ENCODE measurements around the gene KLF13.

The KLF13 gene

GRCh38 chr15:31326156-31326874 lies at the start of gene KLF13:
Gene KLF13, plus strand, starts transcription at chr15:31326835. Its CDS starts 378 bp downstream, at chr15:31327213.
- peak; percentile 99 for DNase-seq (ENCODE audit: low read depth in 2 of 2)

GRCh38 chr15:31277335-31278060 lies 49.1 kb upstream of the KLF13 start:
- DNase-seq (ENCODE audit: low read depth in 2 of 2) = no peak

DNA sequence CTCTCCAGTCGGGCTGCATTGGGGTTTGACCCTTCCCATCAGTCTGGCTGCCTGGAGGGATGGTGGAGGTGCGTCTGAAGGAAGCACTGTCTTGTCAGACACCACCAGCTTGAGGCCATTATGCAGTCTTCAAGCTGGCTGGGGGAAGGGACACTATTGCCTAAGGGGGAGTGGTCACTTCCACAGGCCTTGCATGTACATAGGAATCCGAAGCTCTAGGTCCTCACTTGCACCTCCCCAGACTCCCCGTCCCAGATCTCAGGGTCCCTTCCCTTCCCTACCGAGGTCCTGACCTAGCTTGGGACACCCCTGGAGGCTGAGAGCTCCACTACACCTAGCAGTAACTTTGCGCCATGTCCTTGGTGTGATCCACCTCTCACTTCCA lies 48.6 kb upstream of the KLF13 start:
- no peak for DNase-seq (ENCODE audit: low read depth in 2 of 2)

DNA sequence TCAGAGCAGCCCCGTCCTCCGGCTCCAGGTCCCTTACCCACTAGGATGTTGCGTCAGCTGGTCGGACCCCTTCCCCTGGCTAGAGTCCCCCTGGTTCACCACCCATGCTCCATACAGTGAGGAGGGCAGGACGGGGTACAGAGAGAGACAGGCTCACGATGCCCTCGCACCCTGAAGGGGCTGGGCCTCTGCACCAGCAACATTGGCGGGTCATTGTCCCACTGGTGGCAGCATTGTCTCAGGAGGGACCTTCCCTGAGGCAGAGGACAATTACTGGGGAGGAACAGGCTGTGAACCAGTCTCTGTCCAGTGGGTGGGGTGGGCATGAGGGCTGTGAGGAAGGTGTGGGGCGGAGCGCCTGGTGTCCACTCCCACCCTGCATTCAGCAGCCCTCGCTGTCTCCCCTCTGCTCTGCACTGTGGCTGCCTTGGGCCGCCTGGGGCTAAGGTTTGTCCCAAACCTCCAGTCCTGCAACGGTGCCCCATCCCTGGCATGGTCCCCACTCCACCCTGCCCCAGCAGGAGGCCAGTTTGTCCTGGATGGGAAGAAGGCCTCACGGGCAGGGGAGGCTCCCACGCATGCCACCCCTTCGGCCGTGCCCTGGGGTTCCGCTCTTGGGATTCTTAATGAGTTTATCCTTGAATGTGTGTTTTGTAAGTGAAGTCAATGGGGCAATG lies 48.0 kb upstream of the KLF13 start:
- no peak for DNase-seq (ENCODE audit: low read depth in 2 of 2)

- DNase-seq (ENCODE audit: low read depth in 2 of 2) = no peak
These were observed 47.2 kb upstream of the KLF13 start for GRCh38 chr15:31279221-31280045.

- no peak for DNase-seq (ENCODE audit: low read depth in 2 of 2)
These were observed 46.4 kb upstream of the KLF13 start for GRCh38 chr15:31280046-31280830.

- no peak for DNase-seq (ENCODE audit: low read depth in 2 of 2)
These were observed 45.8 kb upstream of the KLF13 start for GRCh38 chr15:31280831-31281216.

DNA sequence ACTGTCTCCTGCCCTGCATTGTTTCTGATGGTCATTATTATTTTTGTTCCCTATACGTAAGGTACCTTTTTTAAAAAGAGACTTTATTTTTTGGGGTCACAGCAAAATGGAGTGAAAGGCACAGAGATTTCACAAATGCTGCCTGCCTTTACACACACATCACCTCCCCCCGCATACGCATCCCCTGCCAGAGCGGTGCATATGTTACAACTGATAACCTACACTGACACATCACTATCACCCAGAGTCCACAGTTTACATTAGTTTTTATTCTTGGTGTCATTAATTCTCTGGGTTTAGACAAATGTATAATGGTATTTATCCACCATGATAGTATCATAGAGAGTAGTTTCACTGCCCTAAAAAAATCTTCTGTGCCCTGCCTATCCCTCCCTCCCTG lies 43.6 kb upstream of the KLF13 start:
- no peak for DNase-seq (ENCODE audit: low read depth in 2 of 2)

DNA sequence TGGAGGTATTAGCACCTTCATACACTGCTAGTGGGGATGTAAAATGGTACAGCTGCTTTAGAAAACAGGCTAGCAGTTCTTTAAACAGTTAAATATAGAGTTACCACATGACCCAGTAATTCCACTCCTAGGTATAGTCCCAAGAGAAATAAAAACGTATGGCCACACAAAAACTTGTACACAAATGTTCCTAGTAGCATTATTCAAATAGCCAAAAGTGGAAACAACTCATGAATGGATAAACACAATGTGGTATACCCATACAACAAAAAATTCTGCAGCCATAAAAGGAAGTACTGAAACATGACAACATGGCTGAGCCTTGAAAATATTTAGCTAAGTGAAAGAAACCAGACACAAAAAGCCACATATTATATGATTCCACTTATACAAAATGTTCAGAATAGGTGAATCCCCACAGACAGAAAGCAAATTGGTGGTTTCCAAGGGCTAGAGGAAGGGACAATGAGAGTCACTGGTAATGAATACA lies 40.8 kb upstream of the KLF13 start:
- DNase-seq (ENCODE audit: low read depth in 2 of 2) = no peak

- no peak for DNase-seq (ENCODE audit: low read depth in 2 of 2)
These were observed 35.5 kb upstream of the KLF13 start for GRCh38 chr15:31291048-31291578.

DNA sequence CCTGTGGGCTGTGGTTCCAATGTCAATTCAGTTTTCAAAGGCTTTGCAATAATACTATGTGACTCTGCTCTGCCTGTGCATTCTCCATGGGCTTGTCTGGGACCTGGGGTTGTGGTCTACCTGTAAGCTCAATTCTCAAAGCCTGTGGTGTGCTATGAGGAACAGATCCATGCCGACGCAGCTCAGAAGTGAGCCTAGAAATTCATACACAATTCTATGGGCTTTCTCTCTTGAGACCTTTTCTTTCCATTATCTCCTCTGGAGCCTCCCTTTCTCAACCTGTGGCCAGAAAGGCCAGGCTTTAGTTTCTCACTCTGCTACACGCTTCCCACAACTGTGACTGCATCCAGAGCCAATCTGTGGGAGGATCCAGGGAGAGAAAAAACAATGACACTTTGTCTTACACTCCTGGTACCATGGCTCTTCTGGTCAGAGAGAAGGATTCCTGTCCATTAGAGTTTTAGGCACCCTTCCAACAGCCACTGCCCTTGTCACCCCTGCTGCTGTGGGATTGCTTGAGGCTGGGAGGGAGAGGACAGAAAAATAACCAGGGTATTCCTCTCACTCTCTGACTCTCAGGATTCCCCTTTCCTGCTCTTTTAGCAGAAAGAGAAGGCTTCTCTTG lies 34.1 kb upstream of the KLF13 start:
- no peak for DNase-seq (ENCODE audit: low read depth in 2 of 2)

DNA sequence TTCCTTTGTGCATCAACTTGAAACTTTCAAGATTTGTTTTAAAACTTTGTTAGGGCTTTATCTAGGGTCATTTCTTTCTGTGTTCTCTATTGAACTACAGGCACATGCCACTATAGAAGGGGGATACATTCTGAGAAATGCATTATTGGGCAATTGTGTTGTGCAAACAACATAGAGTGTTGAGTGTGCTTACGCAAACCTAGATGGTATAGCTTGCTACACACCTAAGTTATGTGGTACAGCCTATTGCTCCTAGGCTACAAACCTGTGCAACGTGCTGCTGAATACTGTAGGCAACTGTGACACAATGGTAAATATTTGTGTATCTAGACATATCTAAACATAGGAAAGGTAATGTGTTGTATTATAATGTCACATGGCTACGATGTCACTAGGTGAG lies 33.0 kb upstream of the KLF13 start:
- no peak for DNase-seq (ENCODE audit: low read depth in 2 of 2)

- DNase-seq (ENCODE audit: low read depth in 2 of 2) = no peak
These were observed 32.6 kb upstream of the KLF13 start for GRCh38 chr15:31294067-31294466.

DNA sequence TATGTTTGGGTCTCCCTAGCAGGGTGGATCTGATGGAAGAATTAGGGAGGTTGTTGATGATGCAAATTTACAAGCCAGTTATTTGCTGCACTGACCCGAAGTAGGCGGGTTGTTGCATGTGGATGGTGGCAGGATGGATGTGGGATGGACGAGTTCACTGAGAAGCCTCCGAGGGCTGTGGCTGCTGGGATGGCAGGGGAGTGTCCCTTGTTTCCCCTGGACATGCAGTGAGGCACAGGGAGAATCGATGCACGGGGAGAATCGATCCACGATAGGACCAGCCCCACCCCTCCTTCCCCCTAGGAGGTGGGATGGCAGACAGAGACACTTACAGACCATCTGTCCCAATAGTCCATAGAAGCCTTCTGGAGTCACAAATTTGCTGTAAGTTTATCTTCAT lies 31.0 kb upstream of the KLF13 start:
- no peak for DNase-seq (ENCODE audit: low read depth in 2 of 2)

GRCh38 chr15:31296219-31296645 lies 30.4 kb upstream of the KLF13 start:
- no peak for DNase-seq (ENCODE audit: low read depth in 2 of 2)

DNA sequence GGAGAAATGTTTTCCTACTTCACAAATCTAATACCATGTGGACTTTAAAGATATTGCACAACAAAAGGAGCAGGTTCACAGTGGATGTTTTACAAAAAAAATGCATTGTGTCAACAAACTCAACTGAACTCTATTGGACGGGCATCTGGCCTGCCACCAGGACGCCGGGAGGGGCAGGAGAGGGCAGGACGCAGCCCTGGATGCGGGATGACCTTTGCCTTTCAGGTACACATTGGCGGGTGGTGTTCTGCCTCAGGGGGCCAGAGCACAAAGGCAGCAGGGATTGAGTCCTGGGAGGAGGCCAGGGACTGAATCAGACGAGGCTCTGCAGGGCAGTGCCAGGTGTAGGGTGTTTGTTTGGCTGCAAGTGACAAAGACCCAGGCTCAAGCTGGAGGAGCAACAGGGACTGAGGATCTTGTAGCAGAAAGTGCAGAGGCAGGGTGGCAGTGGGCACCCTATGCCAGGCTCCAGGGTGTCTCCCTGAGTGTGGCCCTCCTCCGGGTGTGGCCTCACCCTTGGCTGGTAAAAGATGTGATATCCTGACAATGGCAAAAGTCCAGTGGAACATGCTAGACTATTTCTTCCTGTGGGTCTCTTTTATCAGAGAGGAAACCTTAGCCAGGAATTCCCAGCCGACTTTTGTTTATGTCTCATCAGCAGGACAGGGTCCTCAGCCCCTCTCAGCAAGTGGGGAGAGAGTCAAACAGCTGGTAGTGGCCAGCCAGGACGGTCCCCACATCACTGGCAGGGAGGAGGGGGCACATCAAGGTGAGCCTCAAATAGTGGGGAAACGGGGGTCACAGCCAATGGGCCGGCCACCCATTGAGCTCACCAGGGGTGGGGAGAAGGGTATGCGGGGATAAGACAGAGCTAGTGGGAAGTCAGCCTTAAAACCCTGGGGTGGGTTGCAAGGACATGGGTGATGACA lies 29.7 kb upstream of the KLF13 start:
- no peak for DNase-seq (ENCODE audit: low read depth in 2 of 2)

DNA sequence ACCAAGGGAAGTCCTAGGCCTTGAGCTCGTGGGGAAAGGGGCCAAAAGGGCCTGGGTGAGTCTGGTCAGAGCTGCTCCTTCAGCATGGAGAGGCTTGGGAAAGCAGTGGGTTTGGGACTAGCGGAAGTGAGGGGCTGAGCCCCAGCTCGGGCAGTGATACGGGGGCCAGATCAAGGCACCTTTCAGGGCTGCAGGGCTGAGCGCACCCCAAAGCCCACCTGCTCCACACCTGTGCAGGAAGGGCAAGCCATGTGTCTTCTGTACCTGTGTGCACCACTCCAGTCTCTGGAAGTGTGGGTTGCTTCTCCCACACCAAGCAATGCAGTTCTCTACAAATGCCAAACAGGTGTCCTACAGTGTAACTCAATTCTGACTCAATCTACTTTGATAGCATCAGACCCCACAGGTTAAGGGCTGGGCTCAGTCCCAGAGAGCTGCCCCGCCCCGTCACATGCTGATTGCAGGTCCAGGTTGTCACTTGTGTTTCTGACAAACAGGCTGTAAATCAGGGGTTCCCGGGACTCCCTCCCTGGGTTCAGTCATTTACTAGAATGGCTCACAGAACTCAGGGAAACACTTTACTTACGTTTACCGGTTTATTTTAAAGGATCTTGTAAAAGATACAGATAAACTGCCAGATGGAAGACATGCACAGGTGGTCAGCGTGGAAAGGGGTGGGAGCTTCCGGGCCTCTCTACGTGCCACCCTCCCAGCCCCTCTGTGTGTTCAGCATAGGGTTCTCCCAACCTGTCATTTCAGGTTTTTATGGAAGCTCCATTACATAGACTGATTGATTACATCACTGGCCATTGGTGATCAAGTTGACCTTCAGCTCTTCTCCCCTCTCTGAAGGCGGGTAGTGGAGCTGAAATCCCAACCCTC lies 28.8 kb upstream of the KLF13 start:
- DNase-seq (ENCODE audit: low read depth in 2 of 2) = no peak

DNA sequence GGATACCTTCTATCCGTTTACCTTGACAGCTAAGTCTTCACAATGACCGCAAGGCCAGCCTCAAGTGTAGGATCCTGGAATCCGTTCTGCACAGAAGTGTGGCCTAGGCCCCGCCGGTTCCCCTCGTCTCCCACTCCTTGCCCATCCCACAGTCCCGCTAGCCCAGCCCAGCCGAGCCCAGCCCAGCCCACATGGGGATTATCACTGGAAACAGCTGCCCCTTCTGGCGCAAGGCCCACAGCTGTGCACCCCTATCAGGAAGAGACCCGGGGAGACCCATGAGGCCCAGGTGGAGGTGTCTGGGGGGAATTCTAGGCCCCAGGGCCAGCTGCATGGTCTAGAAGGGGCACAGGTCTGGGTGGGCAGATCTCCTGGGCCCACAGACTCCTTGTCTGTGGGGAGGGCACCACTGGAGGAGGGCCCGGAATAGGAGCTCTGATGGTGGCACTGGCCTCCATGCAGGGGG lies 27.9 kb upstream of the KLF13 start:
- DNase-seq (ENCODE audit: low read depth in 2 of 2) = no peak
